NT2/D1 (cell line): ENCODE results near the gene CNTN5.

ENCODE experiments used
- SUZ12 ChIP-seq: IDR thresholded peaks from 2 replicates; pipeline ENCODE4 v1.6.1; 2011; ENCODE audit not compliant: insufficient read length, insufficient read depth; ENCODE audit errors: extremely low read depth
- YY1 ChIP-seq: IDR thresholded peaks from 2 replicates; pipeline ENCODE4 v1.6.1; 2011; ENCODE audit not compliant: insufficient read length, insufficient read depth
- ZNF274 ChIP-seq: IDR thresholded peaks from 2 replicates; pipeline ENCODE4 v1.6.1; 2011; ENCODE audit warnings: mild to moderate bottlenecking, low read depth, low read length

- TF ChIP-seq YY1 (no peak), ZNF274 (no peak), SUZ12 (no peak)
Observed at GRCh38 chr11:100152766-100153165, 1132.0 kb downstream of the CNTN5 start.
